ENCODE data around the gene LRRC38.

- TF ChIP-seq CTCF (IDR thresholded peaks at IDR 0.05) (no peak), POLR2A (IDR thresholded peaks at IDR 0.05) (no peak)
Observed at GRCh38 chr1:13461977-13462376, 51.8 kb downstream of the LRRC38 start.

Measured in ovary (tissue), 3 donors.